ENCODE results near the gene PRKCD. TPM values are rescaled to one million over a fixed set of nuclear protein-coding genes. Genes with fewer than 3 reads are reported as not detected.

Gene PRKCD
- total and polyA plus RNA-seq, 7 donors: 3.5 to 169 (median 12.1) TPM

DNA sequence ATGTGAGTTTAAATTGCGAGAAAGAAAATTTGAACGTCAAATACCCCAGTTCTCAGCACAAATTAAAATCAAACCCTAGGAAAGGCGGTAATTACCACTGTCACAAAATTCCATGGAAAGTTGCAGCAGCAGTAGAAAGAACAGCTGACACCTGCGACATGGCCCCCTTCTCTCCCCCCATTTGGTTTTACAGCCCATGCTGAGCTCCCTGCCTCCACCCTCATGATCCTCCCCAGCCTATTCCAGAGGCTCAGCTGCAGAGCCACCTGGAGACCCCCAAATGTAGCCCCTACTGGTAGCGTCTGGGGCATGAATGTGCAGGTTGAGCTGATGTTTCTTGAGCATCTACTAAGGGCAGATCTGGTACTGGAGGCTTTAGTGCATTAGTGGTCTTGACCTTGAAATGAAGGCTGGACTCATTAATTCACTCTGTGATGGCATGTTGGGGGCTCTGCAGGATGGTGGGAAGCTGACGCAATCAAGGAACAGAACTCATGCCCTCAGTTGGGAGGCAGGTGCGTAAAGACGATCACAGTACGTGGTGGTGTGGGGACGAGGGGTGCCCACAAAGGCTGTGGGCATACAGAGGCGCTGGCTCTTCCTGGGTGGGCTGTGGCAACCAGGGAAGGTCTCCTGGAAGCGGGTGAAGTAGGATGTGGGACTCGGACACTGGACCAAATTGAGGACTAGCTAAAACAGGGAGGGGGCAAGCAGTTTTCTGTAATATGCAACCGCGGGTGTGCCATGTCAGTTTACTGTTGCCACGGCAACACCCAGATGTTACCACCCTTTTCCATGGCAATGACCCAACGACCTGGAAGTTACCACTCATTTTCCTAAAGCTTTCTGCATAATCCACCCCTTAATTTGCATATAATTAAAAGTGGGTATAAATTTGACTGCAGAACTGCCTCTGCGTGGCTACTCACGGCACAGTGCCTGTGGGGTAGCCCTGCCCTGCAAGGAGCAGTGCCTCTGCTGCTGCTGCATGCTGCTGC lies 39.8 kb downstream of the PRKCD start:
- Histone ChIP-seq H3K9me3 (no peaks in the 10 kb centered on the region), H3K27me3 (no peaks in the 10 kb centered on the region), H3K4me3 (no peak overlapping the region), H3K4me1 (peaks cover 0 to 5% (median 3%) of the 10 kb centered on the region in 4 donors), H3K27ac (no peak overlapping the region), H3K36me3 (no peaks in the 10 kb centered on the region)
- intact Hi-C loops (cut with DNase I): no loop called here
- WGBS, 2 donors: 81 to 88% methylated on average over 19 of the region's 19 CpGs
- DNase-seq: no peak
- TF ChIP-seq POLR2AphosphoS5 (IDR thresholded peaks at IDR 0.05) (no peak), EP300 (IDR thresholded peaks at IDR 0.05) (no peak), POLR2A (IDR thresholded peaks at IDR 0.05) (no peak)
- TF ChIP-seq, protein P1, sequence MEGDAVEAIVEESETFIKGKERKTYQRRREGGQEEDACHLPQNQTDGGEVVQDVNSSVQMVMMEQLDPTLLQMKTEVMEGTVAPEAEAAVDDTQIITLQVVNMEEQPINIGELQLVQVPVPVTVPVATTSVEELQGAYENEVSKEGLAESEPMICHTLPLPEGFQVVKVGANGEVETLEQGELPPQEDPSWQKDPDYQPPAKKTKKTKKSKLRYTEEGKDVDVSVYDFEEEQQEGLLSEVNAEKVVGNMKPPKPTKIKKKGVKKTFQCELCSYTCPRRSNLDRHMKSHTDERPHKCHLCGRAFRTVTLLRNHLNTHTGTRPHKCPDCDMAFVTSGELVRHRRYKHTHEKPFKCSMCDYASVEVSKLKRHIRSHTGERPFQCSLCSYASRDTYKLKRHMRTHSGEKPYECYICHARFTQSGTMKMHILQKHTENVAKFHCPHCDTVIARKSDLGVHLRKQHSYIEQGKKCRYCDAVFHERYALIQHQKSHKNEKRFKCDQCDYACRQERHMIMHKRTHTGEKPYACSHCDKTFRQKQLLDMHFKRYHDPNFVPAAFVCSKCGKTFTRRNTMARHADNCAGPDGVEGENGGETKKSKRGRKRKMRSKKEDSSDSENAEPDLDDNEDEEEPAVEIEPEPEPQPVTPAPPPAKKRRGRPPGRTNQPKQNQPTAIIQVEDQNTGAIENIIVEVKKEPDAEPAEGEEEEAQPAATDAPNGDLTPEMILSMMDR (IDR thresholded peaks at IDR 0.05): no peak

DNA sequence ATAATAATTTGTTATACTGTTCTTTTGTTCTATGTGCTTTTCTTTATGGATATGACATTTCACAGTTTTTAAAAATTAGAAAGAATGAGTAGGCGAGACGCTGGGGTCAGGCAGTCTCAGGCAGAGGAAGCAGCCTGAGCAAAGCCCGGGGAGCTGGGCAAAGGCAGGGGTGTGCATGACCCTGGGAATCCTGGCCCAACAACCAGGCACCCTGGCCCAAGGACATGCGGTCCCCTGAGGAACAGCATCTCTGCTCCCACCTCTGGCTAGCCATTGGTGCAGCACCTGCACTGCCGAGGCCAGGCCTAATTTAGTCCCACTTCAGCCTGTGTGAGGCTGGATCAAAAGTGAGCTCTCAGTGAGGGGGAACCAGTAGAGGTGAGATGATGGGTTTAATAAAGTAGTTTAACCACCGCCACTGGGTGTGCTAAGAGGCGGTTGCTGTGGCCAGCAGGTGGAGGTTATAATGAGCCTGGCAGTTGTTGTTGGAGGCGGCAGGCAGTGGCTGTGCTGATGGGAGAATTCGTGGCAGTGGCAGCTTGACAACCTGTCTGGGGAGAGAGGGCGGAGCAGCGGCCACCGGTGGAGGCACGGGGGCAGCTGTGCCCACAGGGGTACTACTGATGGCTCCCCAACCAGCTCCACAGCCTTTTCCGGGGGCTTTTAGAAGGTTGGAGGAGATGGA lies 41.5 kb downstream of the PRKCD start:
- 62 to 81% methylated on average over 14 of the region's 14 CpGs for WGBS, 2 donors
- Histone ChIP-seq H3K4me3 (no peak overlapping the region), H3K36me3 (no peaks in the 10 kb centered on the region), H3K27me3 (no peaks in the 10 kb centered on the region), H3K4me1 (no peaks in the 10 kb centered on the region), H3K9me3 (no peaks in the 10 kb centered on the region), H3K27ac (no peak overlapping the region)
- DNase-seq: no peak
- TF ChIP-seq POLR2AphosphoS5 (IDR thresholded peaks at IDR 0.05) (no peak), EP300 (IDR thresholded peaks at IDR 0.05) (no peak), POLR2A (IDR thresholded peaks at IDR 0.05) (no peak)
- TF ChIP-seq, protein P1 (IDR thresholded peaks at IDR 0.05): no peak
- intact Hi-C loops (cut with DNase I): no loop called here

DNA sequence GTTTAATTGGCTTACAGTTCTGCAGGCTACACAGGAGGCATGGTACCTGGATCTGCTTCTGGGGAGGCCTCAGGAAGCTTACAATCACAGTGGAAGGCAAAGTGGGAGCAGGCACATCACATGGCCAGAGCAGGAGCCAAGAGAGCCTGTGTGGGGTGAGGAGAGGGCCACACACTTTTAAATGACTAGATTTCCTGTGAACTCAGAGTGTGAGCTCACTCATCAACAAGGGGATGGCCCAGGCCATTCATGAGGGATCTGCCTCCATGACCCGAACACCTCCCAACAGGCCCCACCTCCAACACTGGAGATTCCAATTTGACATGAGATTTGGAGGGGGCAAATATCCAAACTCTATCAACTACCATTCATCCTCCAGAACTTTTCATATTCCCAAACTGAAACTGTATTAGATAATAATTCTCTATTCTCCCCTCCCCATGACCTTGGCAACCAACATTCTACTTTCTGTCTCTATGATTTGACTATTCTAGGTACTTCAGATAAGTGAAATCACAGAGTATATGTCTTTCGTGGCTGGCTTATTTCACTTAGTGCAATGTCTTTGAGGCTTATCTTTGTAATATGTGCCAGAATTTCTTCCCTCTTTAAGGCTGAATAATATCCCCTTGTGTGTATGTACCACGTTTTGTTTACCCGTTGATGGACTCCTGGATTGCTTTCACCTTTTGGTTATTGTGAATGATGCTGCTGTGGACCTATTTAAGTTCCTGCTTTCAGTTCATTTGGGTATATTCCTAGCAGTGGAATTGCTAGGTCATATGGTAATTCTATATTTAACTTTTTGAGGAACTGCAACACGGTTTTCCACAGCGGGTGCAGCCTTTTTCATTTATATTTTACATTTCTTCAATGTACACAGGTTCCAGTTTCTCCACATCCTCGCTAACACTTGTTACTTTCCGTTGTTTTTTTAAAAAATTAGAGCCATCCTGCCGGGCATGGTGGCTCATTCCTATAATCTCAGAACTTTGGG lies 51.0 kb downstream of the PRKCD start:
- intact Hi-C loops (cut with DNase I): no loop called here
- no peaks in the 10 kb centered on the region for H3K36me3 ChIP-seq
- no peak overlapping the region for H3K27ac ChIP-seq
- TF ChIP-seq POLR2AphosphoS5 (IDR thresholded peaks at IDR 0.05) (no peak), EP300 (IDR thresholded peaks at IDR 0.05) (no peak)
- 76 to 80% methylated on average over 9 of the region's 9 CpGs for WGBS, 2 donors
- no peak overlapping the region for H3K4me3 ChIP-seq
- no peaks in the 10 kb centered on the region for H3K4me1 ChIP-seq
- DNase-seq: no peak
- peaks cover 0 to 9% (median 0%) of the 10 kb centered on the region in 4 donors for H3K9me3 ChIP-seq
- H3K27me3 ChIP-seq: no peaks in the 10 kb centered on the region

DNA sequence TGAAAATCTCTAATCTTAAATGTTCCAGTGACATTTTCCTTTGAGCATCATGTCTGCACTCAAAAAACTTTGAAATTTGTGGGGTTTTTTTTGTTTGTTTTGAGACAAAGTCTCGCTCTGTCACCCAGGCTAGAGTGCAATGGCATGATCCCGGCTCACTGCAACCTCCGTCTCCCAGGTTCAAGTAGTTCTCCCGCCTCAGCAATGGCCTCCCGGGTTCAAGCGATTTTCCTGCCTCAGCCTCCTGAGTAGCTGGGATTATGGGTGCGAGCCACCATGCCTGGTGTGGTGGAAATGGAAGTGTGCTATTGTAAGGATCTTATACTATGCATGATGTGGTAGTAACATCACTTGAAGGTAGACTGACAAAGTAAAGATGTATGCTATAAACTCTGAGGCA lies 52.3 kb downstream of the PRKCD start:
- Histone ChIP-seq H3K36me3 (no peaks in the 10 kb centered on the region), H3K4me3 (no peak overlapping the region), H3K27me3 (no peaks in the 10 kb centered on the region), H3K9me3 (peaks cover 0 to 9% (median 0%) of the 10 kb centered on the region in 4 donors), H3K4me1 (no peaks in the 10 kb centered on the region), H3K27ac (no peak overlapping the region)
- WGBS, 2 donors: 94% methylated on average over 7 of the region's 7 CpGs
- DNase-seq: no peak
- intact Hi-C loops (cut with DNase I): no loop called here
- TF ChIP-seq POLR2AphosphoS5 (IDR thresholded peaks at IDR 0.05): no peak
- no peak for TF ChIP-seq POLR2A (IDR thresholded peaks at IDR 0.05)
- TF ChIP-seq, protein P1 (IDR thresholded peaks at IDR 0.05): no peak
- TF ChIP-seq EP300 (IDR thresholded peaks at IDR 0.05): no peak

Data from sigmoid colon (tissue), 7 donors.